ENCODE data around the gene ANO10. TPM values are rescaled to one million over a fixed set of nuclear protein-coding genes. Genes with fewer than 3 reads are reported as not detected.
A peak's percentile ranks its signal among the peaks of the same experiment; 100 is the strongest.

The ANO10 gene
- total and polyA plus RNA-seq, 8 donors, result 3.6 to 202 (median 12.5) TPM

DNA sequence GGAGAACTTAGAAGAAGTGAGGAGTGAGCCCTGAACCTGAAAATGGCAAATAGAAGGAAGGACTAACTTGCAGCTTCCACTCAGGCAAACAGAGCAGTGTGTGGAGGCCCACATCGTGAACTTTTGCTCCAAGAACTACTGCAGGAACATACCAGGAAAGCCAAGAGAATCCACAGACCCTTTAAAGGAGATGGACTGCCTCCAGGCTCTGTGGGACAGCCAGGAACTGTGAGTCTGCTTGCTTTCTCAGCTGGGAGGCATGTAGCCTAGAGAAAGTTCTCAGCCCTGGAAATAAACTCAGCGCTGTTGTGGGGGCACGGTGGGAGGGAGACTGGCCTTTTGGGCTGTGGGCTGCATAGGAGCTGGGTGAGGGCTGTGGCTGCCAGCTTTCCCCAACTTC lies 242.5 kb downstream of the ANO10 start:
- Histone ChIP-seq H3K4me3 (no peak overlapping the region), H3K9me3 (no peaks in the 10 kb centered on the region), H3K27ac (peak overlapping the region in 3 of 5 donors; percentile 55 to 79 (median 57)), H3K4me1 (peaks cover 0 to 21% (median 8%) of the 10 kb centered on the region in 4 donors), H3K36me3 (no peaks in the 10 kb centered on the region), H3K27me3 (no peaks in the 10 kb centered on the region)
- WGBS, 5 donors, result 50 to 73% (median 71%) methylated on average over 3 of the region's 3 CpGs
- DNase-seq, result peak in 1 of 2 donors; percentile 53
- intact Hi-C loops (cut with DNase I; ENCODE audit: low total_unique reads), result loop anchor here (10.0 kb wide), 1 partner anchor 225 kb away; no protein-coding TSS in a partner anchor
- TF ChIP-seq EP300 (IDR thresholded peaks at IDR 0.05), result no peak
- TF ChIP-seq POLR2A (IDR thresholded peaks at IDR 0.05), result no peak
- TF ChIP-seq POLR2AphosphoS5 (IDR thresholded peaks at IDR 0.05), result peak; percentile 5 to 69 (median 43)
- TF ChIP-seq, protein P1, sequence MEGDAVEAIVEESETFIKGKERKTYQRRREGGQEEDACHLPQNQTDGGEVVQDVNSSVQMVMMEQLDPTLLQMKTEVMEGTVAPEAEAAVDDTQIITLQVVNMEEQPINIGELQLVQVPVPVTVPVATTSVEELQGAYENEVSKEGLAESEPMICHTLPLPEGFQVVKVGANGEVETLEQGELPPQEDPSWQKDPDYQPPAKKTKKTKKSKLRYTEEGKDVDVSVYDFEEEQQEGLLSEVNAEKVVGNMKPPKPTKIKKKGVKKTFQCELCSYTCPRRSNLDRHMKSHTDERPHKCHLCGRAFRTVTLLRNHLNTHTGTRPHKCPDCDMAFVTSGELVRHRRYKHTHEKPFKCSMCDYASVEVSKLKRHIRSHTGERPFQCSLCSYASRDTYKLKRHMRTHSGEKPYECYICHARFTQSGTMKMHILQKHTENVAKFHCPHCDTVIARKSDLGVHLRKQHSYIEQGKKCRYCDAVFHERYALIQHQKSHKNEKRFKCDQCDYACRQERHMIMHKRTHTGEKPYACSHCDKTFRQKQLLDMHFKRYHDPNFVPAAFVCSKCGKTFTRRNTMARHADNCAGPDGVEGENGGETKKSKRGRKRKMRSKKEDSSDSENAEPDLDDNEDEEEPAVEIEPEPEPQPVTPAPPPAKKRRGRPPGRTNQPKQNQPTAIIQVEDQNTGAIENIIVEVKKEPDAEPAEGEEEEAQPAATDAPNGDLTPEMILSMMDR (IDR thresholded peaks at IDR 0.05), result no peak

DNA sequence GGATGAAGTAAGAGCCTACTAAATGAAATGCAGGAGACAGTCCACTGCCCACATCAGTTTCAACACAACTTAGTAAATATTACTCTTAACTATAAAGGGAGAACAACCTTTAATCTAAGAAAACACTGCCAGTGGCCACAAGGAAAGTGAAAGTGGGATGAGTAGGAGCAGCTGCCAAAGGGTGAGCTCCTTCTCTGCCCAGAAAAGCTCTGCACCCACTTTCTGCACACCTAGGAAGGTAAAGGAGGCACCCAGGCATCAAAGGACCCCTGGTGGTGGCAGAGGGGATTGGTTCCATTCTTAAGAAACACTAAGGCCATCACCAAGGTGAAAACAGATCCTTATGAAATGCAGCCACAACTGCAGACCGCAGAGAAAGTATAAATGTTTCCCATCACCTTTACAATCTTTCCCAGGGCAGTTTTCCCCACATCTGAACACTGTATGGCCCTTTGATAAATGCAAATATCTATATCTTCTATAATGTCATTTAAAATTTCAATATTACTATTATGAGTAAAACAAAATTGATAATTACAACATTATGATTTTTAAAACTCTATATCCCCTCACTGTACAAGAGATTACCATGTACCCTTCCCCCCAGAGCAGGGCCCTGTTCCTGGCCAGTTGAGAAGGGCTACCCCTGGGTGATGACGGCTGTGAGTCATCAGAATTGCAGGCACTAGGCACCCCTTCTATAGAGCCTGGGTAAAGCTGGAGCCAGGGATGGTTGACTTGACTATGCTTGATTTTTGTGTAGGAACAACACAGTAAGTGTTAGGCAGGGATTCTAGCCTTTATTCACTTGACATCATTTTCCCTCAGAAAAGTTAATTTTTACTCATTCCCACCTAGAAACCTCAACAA lies 243.5 kb downstream of the ANO10 start:
- intact Hi-C loops (cut with DNase I; ENCODE audit: low total_unique reads), result loop anchor here (10.0 kb wide), 1 partner anchor 224 kb away; no protein-coding TSS in a partner anchor
- H3K4me1 ChIP-seq, result peaks cover 0 to 21% (median 8%) of the 10 kb centered on the region in 4 donors
- WGBS, 5 donors, result 88 to 94% (median 91%) methylated on average over 2 of the region's 2 CpGs
- H3K36me3 ChIP-seq, result no peaks in the 10 kb centered on the region
- DNase-seq, result peak; percentile 75 to 78
- peak in 1 of 3 donors; percentile 37 for TF ChIP-seq POLR2AphosphoS5 (IDR thresholded peaks at IDR 0.05)
- no peak for TF ChIP-seq POLR2A (IDR thresholded peaks at IDR 0.05)
- TF ChIP-seq, protein P1 (IDR thresholded peaks at IDR 0.05), result peak in 5 of 7 experiments; percentile 32 to 75 (median 63)
- H3K4me3 ChIP-seq, result no peak overlapping the region
- H3K27me3 ChIP-seq, result no peaks in the 10 kb centered on the region
- H3K27ac ChIP-seq, result peak overlapping the region in 3 of 5 donors; percentile 55 to 79 (median 57)
- no peaks in the 10 kb centered on the region for H3K9me3 ChIP-seq

DNA sequence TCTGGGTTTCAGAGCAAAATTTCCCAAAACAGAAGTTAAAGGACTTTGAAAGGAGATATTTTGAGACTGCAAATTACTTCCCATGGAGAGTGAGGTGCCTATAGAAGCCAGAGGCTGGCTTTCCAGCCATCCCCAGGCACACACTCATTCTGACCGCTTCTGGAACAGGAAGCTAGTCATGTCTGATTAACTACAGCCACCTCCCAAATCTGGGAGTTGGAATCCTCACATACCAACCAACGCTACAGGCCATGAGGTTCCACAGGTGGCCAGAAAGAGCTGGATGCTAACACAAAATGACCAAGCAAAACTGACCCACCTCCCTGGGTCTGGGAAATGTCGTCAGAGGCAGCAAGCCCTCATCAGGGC lies 248.3 kb downstream of the ANO10 start:
- no peaks in the 10 kb centered on the region for H3K9me3 ChIP-seq
- H3K4me3 ChIP-seq, result no peak overlapping the region
- 83 to 94% (median 92%) methylated on average over 3 of the region's 3 CpGs for WGBS, 5 donors
- peaks cover 0 to 9% (median 4%) of the 10 kb centered on the region in 4 donors for H3K4me1 ChIP-seq
- intact Hi-C loops (cut with DNase I; ENCODE audit: low total_unique reads), result loop anchor here (10.0 kb wide), 1 partner anchor 219 kb away; no protein-coding TSS in a partner anchor
- DNase-seq, result no peak
- TF ChIP-seq EP300 (IDR thresholded peaks at IDR 0.05), result no peak
- no peak for TF ChIP-seq POLR2AphosphoS5 (IDR thresholded peaks at IDR 0.05)
- TF ChIP-seq POLR2A (IDR thresholded peaks at IDR 0.05), result no peak
- TF ChIP-seq, protein P1 (IDR thresholded peaks at IDR 0.05), result no peak
- H3K27me3 ChIP-seq, result no peaks in the 10 kb centered on the region
- H3K36me3 ChIP-seq, result no peaks in the 10 kb centered on the region
- no peak overlapping the region for H3K27ac ChIP-seq

DNA sequence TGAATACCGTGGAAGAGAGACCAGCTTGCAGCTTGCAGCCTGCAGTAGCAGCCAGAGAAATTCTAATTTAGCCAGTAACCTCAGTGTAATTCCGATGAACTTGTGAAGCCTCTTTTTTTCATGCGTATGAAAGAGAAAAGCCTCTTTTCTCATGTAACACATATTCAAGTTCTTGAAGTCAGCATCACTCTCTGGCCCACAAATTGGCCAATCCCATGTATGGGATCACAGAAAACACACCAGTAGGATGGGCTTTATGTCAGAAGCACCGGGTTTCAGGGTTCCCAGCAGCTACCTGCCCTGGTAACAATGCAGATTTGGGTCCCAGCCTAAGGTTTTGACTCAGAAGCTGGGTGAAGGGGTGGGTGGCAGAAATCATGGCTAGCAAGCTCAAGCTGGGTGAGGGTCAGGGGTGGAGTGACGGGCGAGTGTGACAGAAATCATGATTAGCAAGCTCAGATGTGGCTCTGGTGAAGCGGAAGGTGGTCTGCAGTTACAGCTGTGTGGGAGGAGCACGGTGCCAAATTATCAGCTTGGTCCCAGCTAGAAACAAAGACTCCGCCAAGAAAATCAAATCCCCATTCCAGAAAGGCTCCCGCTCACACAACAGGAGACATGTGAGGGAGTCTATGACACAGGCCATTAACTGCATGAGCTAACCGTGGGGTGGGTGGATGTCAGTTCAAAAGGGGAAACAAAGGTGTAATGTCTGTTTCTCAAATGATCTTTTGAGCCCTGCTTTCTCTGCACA lies 248.8 kb downstream of the ANO10 start:
- intact Hi-C loops (cut with DNase I; ENCODE audit: low total_unique reads), result loop anchor here (10.0 kb wide), 1 partner anchor 218 kb away; no protein-coding TSS in a partner anchor
- WGBS, 5 donors, result 84 to 89% (median 87%) methylated on average over 11 of the region's 11 CpGs
- Histone ChIP-seq H3K27me3 (no peaks in the 10 kb centered on the region), H3K9me3 (no peaks in the 10 kb centered on the region), H3K4me3 (no peak overlapping the region), H3K36me3 (no peaks in the 10 kb centered on the region), H3K4me1 (peaks cover 0 to 3% (median 2%) of the 10 kb centered on the region in 4 donors), H3K27ac (no peak overlapping the region)
- TF ChIP-seq EP300 (IDR thresholded peaks at IDR 0.05) (no peak), POLR2AphosphoS5 (IDR thresholded peaks at IDR 0.05) (no peak), POLR2A (IDR thresholded peaks at IDR 0.05) (no peak)
- TF ChIP-seq, protein P1 (IDR thresholded peaks at IDR 0.05), result no peak
- no peak for DNase-seq

All from stomach (tissue), 9 donors.